ENCODE data around the gene PPP4R3B. TPM values are rescaled to one million over a fixed set of nuclear protein-coding genes. Genes with fewer than 3 reads are reported as not detected.

The PPP4R3B gene
- total and polyA plus RNA-seq, 2 of the 8 experiments (the other 6 are each of a cell fraction or from before 2014, with no cell fraction given) = 8.5 to 39.1 TPM

DNA sequence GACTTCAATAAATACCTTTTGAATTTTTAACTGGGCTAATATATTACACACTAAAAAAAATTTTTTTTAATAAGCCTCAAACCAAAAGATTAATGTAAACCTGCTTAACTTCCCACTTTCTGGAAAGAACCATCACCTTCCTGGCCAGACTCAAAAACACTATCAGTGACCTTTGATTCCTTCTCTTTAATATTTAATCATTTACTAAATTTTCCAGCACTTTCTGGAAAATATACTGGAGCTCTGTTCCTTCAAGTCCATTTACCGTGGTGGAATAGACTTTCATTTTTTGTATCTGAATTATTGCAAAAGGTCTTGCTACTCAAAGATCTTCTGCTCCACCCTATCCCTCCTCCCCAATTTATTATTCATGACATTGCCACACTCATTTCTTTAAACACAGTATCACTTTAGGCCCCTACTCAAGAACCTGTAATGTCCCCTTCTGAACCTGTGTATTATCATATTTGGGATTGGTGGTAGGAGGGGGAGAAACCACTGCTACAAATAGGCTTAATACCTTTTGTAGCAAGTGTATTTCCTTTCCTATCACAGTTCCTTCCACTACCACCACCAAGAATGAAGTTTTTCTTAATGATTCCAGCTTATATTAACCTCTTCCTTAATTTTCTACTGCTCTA is 7.4 kb downstream of the PPP4R3B start:
- FAIRE-seq (no peak), DNase-seq (ENCODE audit: low read depth in 1 of 2, low spot score in 2 of 2) (no peak)
- H3K4me3 ChIP-seq (ENCODE audit: extremely low read depth in 1 of 4, insufficient read depth in 2 of 4, low read depth in 3 of 4, low read length in 4 of 4) = no peak overlapping the region
- no peak overlapping the region for H4K8ac ChIP-seq (ENCODE audit: extremely low read depth, insufficient read depth, low read length)
- no peaks in the 10 kb centered on the region for H3K23me2 ChIP-seq (ENCODE audit: low read depth, low read length)
- no peak overlapping the region for H4K5ac ChIP-seq (ENCODE audit: insufficient read length, low read depth, low read length)
- H3K9me3 ChIP-seq (ENCODE audit: insufficient read depth in 2 of 2, low read depth in 1 of 2, low read length in 1 of 2) = no peaks in the 10 kb centered on the region
- H2BK12ac ChIP-seq (ENCODE audit: low read depth, low read length) = no peak overlapping the region
- H3K4me2 ChIP-seq (ENCODE audit: insufficient read depth in 1 of 2, low read depth in 2 of 2, low read length in 2 of 2) = no peak overlapping the region
- no peaks in the 10 kb centered on the region for H3K4me1 ChIP-seq (replicated peaks in 1 of 4; ENCODE audit: control insufficient read depth in 3 of 4, insufficient read depth in 4 of 4, low read length in 3 of 4)
- ChIA-PET POLR2A (ENCODE audit: partially characterized antibody) (no interaction called here), CTCF (ENCODE audit: partially characterized antibody) (no interaction called here)
- no peaks in the 10 kb centered on the region for H4K20me1 ChIP-seq (replicated peaks in 1 of 2; ENCODE audit: control insufficient read depth in 1 of 2, insufficient read depth in 2 of 2, low read length in 2 of 2)
- no peak overlapping the region for H3K23ac ChIP-seq (ENCODE audit: insufficient read length)
- H3K36me3 ChIP-seq (ENCODE audit: control insufficient read depth in 2 of 4, insufficient read depth in 4 of 4, low read length in 3 of 4) = peaks cover 2 to 21% (median 7%) of the 10 kb centered on the region in 4 experiments; a peak in 4 of 8 replicates
- H2BK5ac ChIP-seq (ENCODE audit: low read depth, low read length) = no peak overlapping the region
- H2BK15ac ChIP-seq (ENCODE audit: low read length) = no peak overlapping the region
- no peak overlapping the region for H2AK5ac ChIP-seq (ENCODE audit: low read depth, low read length)
- no peaks in the 10 kb centered on the region; the same call in 1 of the 2 replicates for H3K79me1 ChIP-seq (ENCODE audit: low read depth, low read length)
- H3K56ac ChIP-seq (replicated peaks; ENCODE audit: insufficient read length, low read depth, low read length) = no peak overlapping the region
- no peak overlapping the region for H3K27ac ChIP-seq (ENCODE audit: low read depth, low read length)
- WGBS, 2 experiments (ENCODE audit: extremely low coverage in 1 of 2, insufficient coverage in 1 of 2, insufficient read length in 1 of 2, insufficient replicate concordance in 2 of 2, low coverage in 1 of 2, low lambda C conversion rate in 2 of 2, missing lambda C conversion rate in 1 of 2) = 90% methylated on average over 1 of the region's 1 CpG; no CpG with 5 or more reads in 1 of the 2 experiments
- no peak overlapping the region for H2AFZ ChIP-seq (ENCODE audit: low read length)
- no peak overlapping the region for H3K18ac ChIP-seq (ENCODE audit: extremely low read depth, low read length)
- H3K27me3 ChIP-seq (replicated peaks in 1 of 4; ENCODE audit: control insufficient read depth in 3 of 4, extremely low read depth in 1 of 4, insufficient read depth in 3 of 4, low read length in 3 of 4) = no peaks in the 10 kb centered on the region
- no peak overlapping the region for H3K14ac ChIP-seq (ENCODE audit: insufficient read length)
- no peak overlapping the region for H2BK120ac ChIP-seq (replicated peaks; ENCODE audit: low read depth, low read length)
- no peak overlapping the region for H4K91ac ChIP-seq (replicated peaks; ENCODE audit: insufficient read length, low read length)
- H3K79me2 ChIP-seq (ENCODE audit: control insufficient read depth in 1 of 2, insufficient read depth in 2 of 2, low read length in 2 of 2) = peaks cover 0 to 47% of the 10 kb centered on the region in 2 experiments; a peak in 3 of 4 replicates
- no peak overlapping the region for H3K4ac ChIP-seq (replicated peaks; ENCODE audit: insufficient read length, low read depth, low read length)
- TF ChIP-seq BCL11A (IDR thresholded peaks at IDR 0.05; ENCODE audit: low read depth in 2 of 2, low read length in 2 of 2) = no peak
- TF ChIP-seq SP1 (IDR thresholded peaks at IDR 0.05; ENCODE audit: low read depth, low read length) = no peak
- TF ChIP-seq EZH2 (IDR thresholded peaks at IDR 0.05; ENCODE audit: low read depth, low read length, severe bottlenecking) = no peak
- no peak for TF ChIP-seq TBP (IDR thresholded peaks at IDR 0.05; ENCODE audit: low read depth, low read length)
- TF ChIP-seq, protein P1, sequence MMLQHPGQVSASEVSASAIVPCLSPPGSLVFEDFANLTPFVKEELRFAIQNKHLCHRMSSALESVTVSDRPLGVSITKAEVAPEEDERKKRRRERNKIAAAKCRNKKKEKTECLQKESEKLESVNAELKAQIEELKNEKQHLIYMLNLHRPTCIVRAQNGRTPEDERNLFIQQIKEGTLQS (IDR thresholded peaks at IDR 0.05; ENCODE audit: insufficient read depth, low read depth, low read length) = no peak
- no peak for TF ChIP-seq CREB1 (IDR thresholded peaks at IDR 0.05)
- no peak for TF ChIP-seq SIX5 (IDR thresholded peaks at IDR 0.05; ENCODE audit: low read depth, low read length)
- no peak for TF ChIP-seq CBX8 (IDR thresholded peaks at IDR 0.05; ENCODE audit: borderline replicate concordance, low read depth, low read length)
- TF ChIP-seq BRCA1 (IDR thresholded peaks at IDR 0.05; ENCODE audit: low read depth, low read length) = no peak
- TF ChIP-seq CEBPB (IDR thresholded peaks at IDR 0.05; ENCODE audit: low read depth, low read length) = no peak
- no peak for TF ChIP-seq ZNF274 (IDR thresholded peaks at IDR 0.05; ENCODE audit: borderline replicate concordance, extremely low read depth, low read length)
- TF ChIP-seq YY1 (IDR thresholded peaks at IDR 0.05; ENCODE audit: low read depth, low read length) = no peak
- TF ChIP-seq TCF12 (IDR thresholded peaks at IDR 0.05; ENCODE audit: low read depth, low read length) = no peak
- no peak for TF ChIP-seq CTBP2 (IDR thresholded peaks at IDR 0.05; ENCODE audit: borderline replicate concordance, insufficient read depth, insufficient read length, low read length)
- H3K9ac ChIP-seq (replicated peaks in 1 of 4; ENCODE audit: extremely low read depth in 1 of 4, low read depth in 3 of 4, low read length in 3 of 4) = no peak overlapping the region
- H2BK20ac ChIP-seq (ENCODE audit: low read length) = no peak overlapping the region
